ENCODE results near the gene SLC6A11. TPM values are rescaled to one million over a fixed set of nuclear protein-coding genes. Genes with fewer than 3 reads are reported as not detected.

SLC6A11 gene
- total RNA-seq, 1 experiment from 2014 or later: 1.5 TPM

GRCh38 chr3:10929978-10930665 lies 114.1 kb downstream of the SLC6A11 start:
- H2BK12ac ChIP-seq (ENCODE audit: insufficient read length, low read depth, low read length): no peak overlapping the region
- no peaks in the 10 kb centered on the region for H3K79me2 ChIP-seq (ENCODE audit: insufficient read depth, low read length)
- H3K4ac ChIP-seq (ENCODE audit: low read depth, low read length): no peak overlapping the region
- H3K9me3 ChIP-seq (ENCODE audit: control insufficient read depth, low read depth, low read length): no peaks in the 10 kb centered on the region
- DNase-seq: peak; percentile 4
- H2BK120ac ChIP-seq (ENCODE audit: low read depth, low read length, poor library complexity, severe bottlenecking): no peak overlapping the region
- no peak overlapping the region for H3T11ph ChIP-seq (ENCODE audit: low read length)
- H3K56ac ChIP-seq (ENCODE audit: insufficient read length, low read depth, low read length): no peak overlapping the region
- Mint-ChIP-seq H3K4me1 (peaks cover 6 to 13% of the 10 kb centered on the region in 2 experiments), H3K27ac (no peak overlapping the region), H3K36me3 (ENCODE audit: insufficient read depth in 1 of 3, low read depth in 3 of 3) (no peaks in the 10 kb centered on the region), H3K9me3 (no peaks in the 10 kb centered on the region), H3K27me3 (ENCODE audit: low read depth) (peaks cover 5% of the 10 kb centered on the region), H3K4me3 (no peak overlapping the region)
- no peak overlapping the region for H3K23ac ChIP-seq (ENCODE audit: insufficient read length, low read depth, low read length)
- H2AK5ac ChIP-seq (ENCODE audit: insufficient read length, low read length): no peak overlapping the region
- H3K79me1 ChIP-seq (ENCODE audit: insufficient read depth, low read depth, low read length, poor library complexity, severe bottlenecking): no peaks in the 10 kb centered on the region
- TF ChIP-seq CTCF (conservative IDR thresholded peaks at IDR 0.05): no peak
- no CpG with 5 or more reads among the region's 9 CpGs for WGBS (ENCODE audit: extremely low coverage, insufficient read length, low lambda C conversion rate)
- no peak overlapping the region for H2BK20ac ChIP-seq (ENCODE audit: low read depth, low read length, poor library complexity, severe bottlenecking)
- no peak overlapping the region for H3K4me2 ChIP-seq (ENCODE audit: insufficient read depth, insufficient read length, low read length)
- no peak overlapping the region for H3K18ac ChIP-seq (ENCODE audit: insufficient read length, low read depth, low read length)
- no peaks in the 10 kb centered on the region for H4K20me1 ChIP-seq (ENCODE audit: control insufficient read depth, insufficient read depth, insufficient read length)
- no peak overlapping the region for H2BK5ac ChIP-seq (ENCODE audit: insufficient read length, low read length)
- H3K14ac ChIP-seq (ENCODE audit: insufficient read depth, low read length): no peak overlapping the region
- H2BK15ac ChIP-seq (ENCODE audit: low read depth, low read length): no peak overlapping the region
- no peak overlapping the region for H4K91ac ChIP-seq (ENCODE audit: insufficient read length, low read depth, low read length)
- H2AFZ ChIP-seq (ENCODE audit: low read length): no peak overlapping the region
- no peak overlapping the region for H4K8ac ChIP-seq (replicated peaks; ENCODE audit: insufficient read length, low read depth, low read length)
- H3K4me1 ChIP-seq (ENCODE audit: insufficient read depth, low read length): no peaks in the 10 kb centered on the region
- H3K9ac ChIP-seq (ENCODE audit: extremely low read depth, insufficient read length, low read length): no peak overlapping the region
- H3K27me3 ChIP-seq (ENCODE audit: insufficient read depth, low read length): no peaks in the 10 kb centered on the region
- no peaks in the 10 kb centered on the region for H3K23me2 ChIP-seq (ENCODE audit: insufficient read length, low read depth, low read length, poor library complexity, severe bottlenecking)
- no peak overlapping the region for H4K5ac ChIP-seq (ENCODE audit: insufficient read length, low read depth, low read length)
- no peak overlapping the region for H3K27ac ChIP-seq (ENCODE audit: insufficient read length, low read depth, low read length)
